Astrocyte (in vitro differentiated cells and primary cell): ENCODE results near the gene POLR1E. TPM values are rescaled to one million over a fixed set of nuclear protein-coding genes. Genes with fewer than 3 reads are reported as not detected.

Experiments
- DNase-seq: peaks from one replicate; pipeline ENCODE4 v3.0.0-alpha.2; 2010; ENCODE audit warnings: low read depth
- FAIRE-seq: peaks from 2 replicates; lab custom pipeline; 2011; peaks lifted over from hg19 to GRCh38; lab: Jason Lieb, UNC
- H2AFZ ChIP-seq: 2 replicates; pipeline ENCODE4 v1.6.0; 2012; ENCODE audit warnings: low read depth, low read length, inconsistent platforms
- H3K27ac ChIP-seq: 2 replicates; pipeline ENCODE4 v1.5.1; 2011; ENCODE audit warnings: low read depth, low read length, inconsistent platforms
- H3K27me3 ChIP-seq: 2 replicates; pipeline ENCODE4 v1.6.0; 2011; ENCODE audit warnings: low read length, inconsistent platforms; ENCODE audit not compliant: insufficient read depth
- H3K36me3 ChIP-seq: 2 replicates; pipeline ENCODE4 v1.5.1; 2011; ENCODE audit warnings: low read length, inconsistent platforms; ENCODE audit not compliant: insufficient read depth
- H3K4me1 ChIP-seq: 2 replicates; pipeline ENCODE4 v1.5.1; 2011; ENCODE audit warnings: low read length, inconsistent platforms; ENCODE audit not compliant: insufficient read depth
- H3K4me2 ChIP-seq: 2 replicates; pipeline ENCODE4 v1.6.0; 2012; ENCODE audit warnings: low read length, inconsistent platforms
- H3K4me3 ChIP-seq: 2 replicates; pipeline ENCODE4 v1.5.1; 2011; ENCODE audit warnings: low read depth, mild to moderate bottlenecking, low read length, inconsistent platforms; ENCODE audit not compliant: insufficient read depth
- H3K79me2 ChIP-seq: 2 replicates; pipeline ENCODE4 v1.6.0; 2012; ENCODE audit warnings: mild to moderate bottlenecking, low read length, inconsistent platforms; ENCODE audit not compliant: insufficient read depth
- H3K9ac ChIP-seq: 2 replicates; pipeline ENCODE4 v1.6.0; 2012; ENCODE audit warnings: mild to moderate bottlenecking, low read length, inconsistent platforms
- H3K9me3 ChIP-seq: 2 replicates; pipeline ENCODE4 v1.5.1; 2012; ENCODE audit warnings: low read depth, mild to moderate bottlenecking, low read length, inconsistent platforms; ENCODE audit not compliant: insufficient read depth
- H4K20me1 ChIP-seq: 2 replicates; pipeline ENCODE4 v1.6.0; 2012; ENCODE audit warnings: low read length, inconsistent platforms; ENCODE audit not compliant: insufficient read depth
- H3K27ac Mint-ChIP-seq: one replicate; pipeline ENCODE4 v1.8.0; 2021; ENCODE audit warnings: mild to moderate bottlenecking, mixed read lengths; ENCODE audit not compliant: unreplicated experiment
- H3K27me3 Mint-ChIP-seq: one replicate; pipeline ENCODE4 v1.8.0; 2021; ENCODE audit warnings: low read depth, mixed read lengths; ENCODE audit not compliant: unreplicated experiment
- H3K36me3 Mint-ChIP-seq: one replicate; pipeline ENCODE4 v1.8.0; 2021; ENCODE audit warnings: low read depth, mixed read lengths; ENCODE audit not compliant: unreplicated experiment
- H3K4me1 Mint-ChIP-seq: one replicate; pipeline ENCODE4 v1.8.0; 2021; ENCODE audit warnings: low read depth, mixed read lengths; ENCODE audit not compliant: unreplicated experiment
- H3K4me3 Mint-ChIP-seq: one replicate; pipeline ENCODE4 v1.8.0; 2021; ENCODE audit warnings: mild to moderate bottlenecking, moderate library complexity, mixed read lengths; ENCODE audit not compliant: unreplicated experiment
- H3K9me3 Mint-ChIP-seq: one replicate; pipeline ENCODE4 v1.8.0; 2021; ENCODE audit warnings: mild to moderate bottlenecking, mixed read lengths; ENCODE audit not compliant: unreplicated experiment
- EZH2 ChIP-seq: IDR thresholded peaks from 2 replicates; pipeline ENCODE4 v1.6.1; 2012; ENCODE audit warnings: mild to moderate bottlenecking, low read length, inconsistent platforms; ENCODE audit not compliant: insufficient read depth
- total RNA-seq: library from RNA; stranded (reverse); gene quantifications from 2 replicates; pipeline ENCODE4 v1.2.1, GENCODE V29; 2021
- TF ChIP-seq, protein P1 (sequence below): IDR thresholded peaks from 2 replicates; pipeline ENCODE4 v1.5.1; 2011; ENCODE audit warnings: low read depth, mild to moderate bottlenecking, inconsistent platforms, low read length, moderate library complexity; ENCODE audit not compliant: insufficient read depth

Gene POLR1E
- total RNA-seq, 1 donor from 2014 or later = 23.2 TPM

DNA sequence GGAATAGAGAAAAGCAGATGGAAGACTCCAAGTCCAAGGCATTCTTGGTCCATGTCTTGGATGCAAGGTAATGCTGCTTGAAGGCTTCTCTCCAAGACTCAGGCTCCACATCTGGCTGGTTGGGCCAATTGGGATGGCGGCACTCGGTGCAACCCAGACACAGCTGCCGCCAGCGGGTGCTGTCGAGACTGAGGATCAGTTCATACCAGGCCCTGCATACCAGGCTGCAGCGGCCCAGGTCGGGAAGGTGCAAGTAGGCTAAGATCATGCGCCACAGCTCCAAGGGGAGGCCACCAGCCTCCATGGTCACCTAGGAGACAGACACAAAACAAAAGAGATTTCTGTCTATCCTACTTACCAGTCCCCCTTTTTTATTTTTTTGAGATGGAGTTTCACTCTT, 55.7 kb downstream of the POLR1E start:
- DNase-seq (no peak), FAIRE-seq (no peak)
- no peaks in the 10 kb centered on the region for H3K79me2 ChIP-seq
- H3K4me1 ChIP-seq = no peaks in the 10 kb centered on the region
- H3K36me3 ChIP-seq = peaks cover 10% of the 10 kb centered on the region
- Mint-ChIP-seq H3K27me3 (no peaks in the 10 kb centered on the region), H3K27ac (no peak overlapping the region), H3K4me1 (peaks cover 5% of the 10 kb centered on the region), H3K9me3 (no peaks in the 10 kb centered on the region), H3K4me3 (no peak overlapping the region), H3K36me3 (peaks cover 20% of the 10 kb centered on the region)
- no peak overlapping the region for H3K9ac ChIP-seq
- no peaks in the 10 kb centered on the region for H3K27me3 ChIP-seq
- no peaks in the 10 kb centered on the region for H3K9me3 ChIP-seq
- no peak overlapping the region for H3K27ac ChIP-seq
- H3K4me2 ChIP-seq = no peak overlapping the region
- no peak for TF ChIP-seq EZH2
- TF ChIP-seq, protein P1, sequence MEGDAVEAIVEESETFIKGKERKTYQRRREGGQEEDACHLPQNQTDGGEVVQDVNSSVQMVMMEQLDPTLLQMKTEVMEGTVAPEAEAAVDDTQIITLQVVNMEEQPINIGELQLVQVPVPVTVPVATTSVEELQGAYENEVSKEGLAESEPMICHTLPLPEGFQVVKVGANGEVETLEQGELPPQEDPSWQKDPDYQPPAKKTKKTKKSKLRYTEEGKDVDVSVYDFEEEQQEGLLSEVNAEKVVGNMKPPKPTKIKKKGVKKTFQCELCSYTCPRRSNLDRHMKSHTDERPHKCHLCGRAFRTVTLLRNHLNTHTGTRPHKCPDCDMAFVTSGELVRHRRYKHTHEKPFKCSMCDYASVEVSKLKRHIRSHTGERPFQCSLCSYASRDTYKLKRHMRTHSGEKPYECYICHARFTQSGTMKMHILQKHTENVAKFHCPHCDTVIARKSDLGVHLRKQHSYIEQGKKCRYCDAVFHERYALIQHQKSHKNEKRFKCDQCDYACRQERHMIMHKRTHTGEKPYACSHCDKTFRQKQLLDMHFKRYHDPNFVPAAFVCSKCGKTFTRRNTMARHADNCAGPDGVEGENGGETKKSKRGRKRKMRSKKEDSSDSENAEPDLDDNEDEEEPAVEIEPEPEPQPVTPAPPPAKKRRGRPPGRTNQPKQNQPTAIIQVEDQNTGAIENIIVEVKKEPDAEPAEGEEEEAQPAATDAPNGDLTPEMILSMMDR = no peak
- H3K4me3 ChIP-seq = no peak overlapping the region
- peaks cover 6% of the 10 kb centered on the region for H4K20me1 ChIP-seq
- H2AFZ ChIP-seq = no peak overlapping the region

DNA sequence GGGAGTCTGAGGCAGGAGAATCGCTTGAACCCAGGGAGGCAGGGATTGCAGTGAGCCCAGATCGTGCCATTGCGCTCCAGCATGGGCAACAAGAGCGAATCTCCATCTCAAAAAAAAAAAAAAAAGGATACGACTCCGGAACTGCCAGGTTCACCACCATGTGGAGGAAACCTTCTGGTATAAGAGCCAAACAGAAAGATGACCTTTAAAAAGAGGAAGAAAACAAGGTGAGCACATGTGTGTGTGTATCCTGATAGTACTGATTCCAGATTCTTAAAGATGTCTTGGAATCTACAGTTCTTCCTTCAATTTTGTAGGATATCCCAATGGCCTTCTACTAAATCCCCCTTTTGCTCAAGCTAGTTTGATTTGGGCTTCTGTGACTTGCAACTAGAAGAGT, 56.7 kb downstream of the POLR1E start:
- no peaks in the 10 kb centered on the region for H3K27me3 ChIP-seq
- H3K36me3 ChIP-seq = peaks cover 10% of the 10 kb centered on the region
- TF ChIP-seq EZH2 = no peak
- TF ChIP-seq, protein P1 = no peak
- DNase-seq = no peak
- H3K27me3 Mint-ChIP-seq = no peaks in the 10 kb centered on the region
- H3K4me2 ChIP-seq = no peak overlapping the region
- no peak overlapping the region for H3K9ac ChIP-seq
- no peaks in the 10 kb centered on the region for H3K79me2 ChIP-seq
- peaks cover 15% of the 10 kb centered on the region for H3K36me3 Mint-ChIP-seq
- H3K4me1 Mint-ChIP-seq = peaks cover 5% of the 10 kb centered on the region
- H3K9me3 Mint-ChIP-seq = no peaks in the 10 kb centered on the region
- H3K4me3 ChIP-seq = no peak overlapping the region
- FAIRE-seq = no peak
- H3K4me1 ChIP-seq = no peaks in the 10 kb centered on the region
- peaks cover 6% of the 10 kb centered on the region for H4K20me1 ChIP-seq
- no peak overlapping the region for H2AFZ ChIP-seq
- no peak overlapping the region for H3K27ac ChIP-seq
- no peak overlapping the region for H3K27ac Mint-ChIP-seq
- H3K4me3 Mint-ChIP-seq = no peak overlapping the region
- H3K9me3 ChIP-seq = no peaks in the 10 kb centered on the region

DNA sequence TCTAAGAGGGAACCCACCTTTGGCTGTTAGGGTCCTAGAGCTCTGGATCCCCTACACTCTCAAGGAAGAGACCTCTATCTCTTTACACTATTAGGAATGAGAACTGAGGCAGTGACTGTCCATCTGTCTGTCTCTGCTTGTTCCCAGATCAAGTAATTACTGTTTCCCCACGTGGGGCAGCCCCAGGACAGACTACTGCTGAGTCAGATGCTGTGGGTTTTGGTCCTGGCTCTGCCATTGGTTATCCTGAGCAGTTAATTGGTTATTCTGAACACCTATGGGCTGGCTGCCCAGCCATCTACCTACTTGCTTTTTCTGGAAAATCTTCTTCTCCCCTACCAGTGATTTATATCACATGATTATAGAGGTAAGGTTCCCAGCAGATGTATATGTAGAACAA, 57.1 kb downstream of the POLR1E start:
- no peak for TF ChIP-seq EZH2
- TF ChIP-seq, protein P1 = no peak
- Histone ChIP-seq H4K20me1 (peaks cover 6% of the 10 kb centered on the region), H3K27ac (no peak overlapping the region), H3K4me3 (no peak overlapping the region), H3K4me1 (no peaks in the 10 kb centered on the region), H3K36me3 (peaks cover 10% of the 10 kb centered on the region), H3K9ac (no peak overlapping the region), H3K9me3 (no peaks in the 10 kb centered on the region), H2AFZ (no peak overlapping the region), H3K79me2 (no peaks in the 10 kb centered on the region), H3K27me3 (no peaks in the 10 kb centered on the region), H3K4me2 (no peak overlapping the region)
- no peak for FAIRE-seq
- Mint-ChIP-seq H3K36me3 (peaks cover 11% of the 10 kb centered on the region), H3K27ac (no peak overlapping the region), H3K27me3 (no peaks in the 10 kb centered on the region), H3K4me3 (no peak overlapping the region), H3K4me1 (peaks cover 5% of the 10 kb centered on the region), H3K9me3 (no peaks in the 10 kb centered on the region)
- DNase-seq = no peak
